Left renal pelvis (tissue), 4 donors: ENCODE results near the gene GPATCH4. TPM values are rescaled to one million over a fixed set of nuclear protein-coding genes. Genes with fewer than 3 reads are reported as not detected.
"Not testable (repeated sequence)": the region's sequence is repeated elsewhere in the genome, so short reads cannot be mapped to it uniquely, and the experiment has no call there.

Source experiments
- DNase-seq, 4 donors: peaks; one replicate each; pipeline ENCODE4 v3.0.0-alpha.2; 2013; ENCODE audit warnings: low read depth in 4 of 4, low spot score in 3 of 4
- polyA plus RNA-seq, 4 donors: library from polyadenylated mRNA; unstranded; fragments of 120-200 nt; gene quantifications; one replicate each; pipeline ENCODE4 v1.2.1, GENCODE V29; 2013; ENCODE audit not compliant: insufficient read length in 4 of 4

GPATCH4 gene
- polyA plus RNA-seq, 4 donors: 20.5 to 35.1 (median 32.8) TPM

- DNase-seq: no peak
Observed at GRCh38 chr1:156599811-156600210, 1.5 kb downstream of the GPATCH4 start.

GRCh38 chr1:156598731-156599432, 2.4 kb downstream of the GPATCH4 start:
- DNase-seq: no peak

- no peak for DNase-seq
Observed at GRCh38 chr1:156598125-156598524, 3.2 kb downstream of the GPATCH4 start.

- DNase-seq: no peak
Observed at GRCh38 chr1:156596426-156596825, 4.9 kb downstream of the GPATCH4 start.

- DNase-seq: no peak
Observed at GRCh38 chr1:156595016-156595415, 6.3 kb downstream of the GPATCH4 start.

- DNase-seq: no peak
Observed at GRCh38 chr1:156594190-156594589, 7.1 kb downstream of the GPATCH4 start.

- no peak for DNase-seq
Observed at GRCh38 chr1:156593661-156593989, 7.7 kb downstream of the GPATCH4 start.

GRCh38 chr1:156592910-156593660, 8.2 kb downstream of the GPATCH4 start:
- DNase-seq: no peak

- DNase-seq: no peak
Observed at GRCh38 chr1:156592158-156592909, 8.9 kb downstream of the GPATCH4 start.

GRCh38 chr1:156591432-156592157, 9.7 kb downstream of the GPATCH4 start, which contains the start of gene NAXE:
TSS of gene NAXE (plus strand) at chr1:156591776. CDS start at chr1:156591805, 29 bp downstream.
- DNase-seq: peak in 1 of 4 donors; percentile 44

- no peak for DNase-seq
Observed at GRCh38 chr1:156591181-156591431, 10.2 kb downstream of the GPATCH4 start.

- no peak for DNase-seq
Observed at GRCh38 chr1:156590326-156591180, 10.7 kb downstream of the GPATCH4 start.

GRCh38 chr1:156589546-156589945, 11.7 kb downstream of the GPATCH4 start:
- DNase-seq: no peak

- DNase-seq: not testable (repeated sequence)
Observed at GRCh38 chr1:156587927-156588326, 13.4 kb downstream of the GPATCH4 start.

- DNase-seq: no peak
Observed at GRCh38 chr1:156586892-156587477, 14.3 kb downstream of the GPATCH4 start.

- no peak for DNase-seq
Observed at GRCh38 chr1:156586323-156586722, 15.0 kb downstream of the GPATCH4 start.

GRCh38 chr1:156584813-156585212, 16.5 kb downstream of the GPATCH4 start:
- no peak for DNase-seq

- DNase-seq: peak in 3 of 4 donors; percentile 72 to 76 (median 73)
Observed at GRCh38 chr1:156583821-156584622, 17.3 kb downstream of the GPATCH4 start.
